Spleen (tissue), 7 donors: ENCODE data around the gene BRD8.

Experiments
- POLR2A ChIP-seq, 3 donors: fragments of 450-650 bp; IDR thresholded peaks; one replicate each; pipeline ENCODE4 v1.5.1; 2017; ENCODE audit warnings: antibody characterized with exemption in 3 of 3, mild to moderate bottlenecking in 1 of 3
- POLR2AphosphoS5 ChIP-seq, 3 donors: sonication (generic); formaldehyde crosslinking; IDR thresholded peaks; one replicate each; pipeline ENCODE4 v1.5.1; 2017; ENCODE audit warnings: antibody characterized with exemption in 3 of 3
- TF ChIP-seq, protein P1 (sequence below), 11 experiments: fragments of 200-600 bp in 7 of 11; fragments of 450-650 bp in 4 of 11; sonication (generic) in 4 of 11; IDR thresholded peaks in 8 of 11; conservative IDR thresholded peaks in 3 of 11; 1 replicate in 7 of 11; 2 replicates in 4 of 11; pipeline versions ENCODE4 v1.4.0 to v1.8.0; 2016 to 2021; ENCODE audit warnings: antibody characterized with exemption in 11 of 11, inconsistent platforms in 4 of 11, mild to moderate bottlenecking in 1 of 11
- donor health status: DM: no; HTN: no; CAD: no; lungs with moderate emphysema.
- donor health status: DM: no; HTN: no; CAD: no.
- donor health status: DM: no; HTN: no; CAD: no.

GRCh38 chr5:138096363-138096762, 82.1 kb downstream of the BRD8 start:
- TF ChIP-seq, protein P1, sequence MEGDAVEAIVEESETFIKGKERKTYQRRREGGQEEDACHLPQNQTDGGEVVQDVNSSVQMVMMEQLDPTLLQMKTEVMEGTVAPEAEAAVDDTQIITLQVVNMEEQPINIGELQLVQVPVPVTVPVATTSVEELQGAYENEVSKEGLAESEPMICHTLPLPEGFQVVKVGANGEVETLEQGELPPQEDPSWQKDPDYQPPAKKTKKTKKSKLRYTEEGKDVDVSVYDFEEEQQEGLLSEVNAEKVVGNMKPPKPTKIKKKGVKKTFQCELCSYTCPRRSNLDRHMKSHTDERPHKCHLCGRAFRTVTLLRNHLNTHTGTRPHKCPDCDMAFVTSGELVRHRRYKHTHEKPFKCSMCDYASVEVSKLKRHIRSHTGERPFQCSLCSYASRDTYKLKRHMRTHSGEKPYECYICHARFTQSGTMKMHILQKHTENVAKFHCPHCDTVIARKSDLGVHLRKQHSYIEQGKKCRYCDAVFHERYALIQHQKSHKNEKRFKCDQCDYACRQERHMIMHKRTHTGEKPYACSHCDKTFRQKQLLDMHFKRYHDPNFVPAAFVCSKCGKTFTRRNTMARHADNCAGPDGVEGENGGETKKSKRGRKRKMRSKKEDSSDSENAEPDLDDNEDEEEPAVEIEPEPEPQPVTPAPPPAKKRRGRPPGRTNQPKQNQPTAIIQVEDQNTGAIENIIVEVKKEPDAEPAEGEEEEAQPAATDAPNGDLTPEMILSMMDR (IDR thresholded peaks at IDR 0.05 in 8 of 11, conservative IDR thresholded peaks at IDR 0.05 in 3 of 11): no peak
- no peak for TF ChIP-seq POLR2AphosphoS5 (IDR thresholded peaks at IDR 0.05)
- no peak for TF ChIP-seq POLR2A (IDR thresholded peaks at IDR 0.05)
